Prostate gland (tissue), 2 donors: Measurements from ENCODE around the gene LSM12.

Experiments
- POLR2A ChIP-seq: fragments of 450-650 bp; IDR thresholded peaks from one replicate; pipeline ENCODE4 v1.6.1; 2016; ENCODE audit warnings: antibody characterized with exemption, mild to moderate bottlenecking
- TF ChIP-seq, protein P1 (sequence below), 4 experiments: fragments of 200-600 bp in 2 of 4; fragments of 450-650 bp in 2 of 4; sonication (generic) in 2 of 4; IDR thresholded peaks; 1 replicate in 3 of 4; 2 replicates in 1 of 4; pipeline ENCODE4 v1.5.1; 2016 to 2019; ENCODE audit warnings: antibody characterized with exemption in 4 of 4, mild to moderate bottlenecking in 2 of 4, moderate library complexity in 2 of 4

- TF ChIP-seq, protein P1, sequence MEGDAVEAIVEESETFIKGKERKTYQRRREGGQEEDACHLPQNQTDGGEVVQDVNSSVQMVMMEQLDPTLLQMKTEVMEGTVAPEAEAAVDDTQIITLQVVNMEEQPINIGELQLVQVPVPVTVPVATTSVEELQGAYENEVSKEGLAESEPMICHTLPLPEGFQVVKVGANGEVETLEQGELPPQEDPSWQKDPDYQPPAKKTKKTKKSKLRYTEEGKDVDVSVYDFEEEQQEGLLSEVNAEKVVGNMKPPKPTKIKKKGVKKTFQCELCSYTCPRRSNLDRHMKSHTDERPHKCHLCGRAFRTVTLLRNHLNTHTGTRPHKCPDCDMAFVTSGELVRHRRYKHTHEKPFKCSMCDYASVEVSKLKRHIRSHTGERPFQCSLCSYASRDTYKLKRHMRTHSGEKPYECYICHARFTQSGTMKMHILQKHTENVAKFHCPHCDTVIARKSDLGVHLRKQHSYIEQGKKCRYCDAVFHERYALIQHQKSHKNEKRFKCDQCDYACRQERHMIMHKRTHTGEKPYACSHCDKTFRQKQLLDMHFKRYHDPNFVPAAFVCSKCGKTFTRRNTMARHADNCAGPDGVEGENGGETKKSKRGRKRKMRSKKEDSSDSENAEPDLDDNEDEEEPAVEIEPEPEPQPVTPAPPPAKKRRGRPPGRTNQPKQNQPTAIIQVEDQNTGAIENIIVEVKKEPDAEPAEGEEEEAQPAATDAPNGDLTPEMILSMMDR (IDR thresholded peaks at IDR 0.05), result no peak
- TF ChIP-seq POLR2A, result no peak
These were observed 36.0 kb downstream of the LSM12 start for GRCh38 chr17:44030482-44030881.
